ENCODE measurements around the gene CHRNB4. TPM values are rescaled to one million over a fixed set of nuclear protein-coding genes. Genes with fewer than 3 reads are reported as not detected.

The CHRNB4 gene
- total RNA-seq, 4 donors from 2014 or later = not detected

DNA sequence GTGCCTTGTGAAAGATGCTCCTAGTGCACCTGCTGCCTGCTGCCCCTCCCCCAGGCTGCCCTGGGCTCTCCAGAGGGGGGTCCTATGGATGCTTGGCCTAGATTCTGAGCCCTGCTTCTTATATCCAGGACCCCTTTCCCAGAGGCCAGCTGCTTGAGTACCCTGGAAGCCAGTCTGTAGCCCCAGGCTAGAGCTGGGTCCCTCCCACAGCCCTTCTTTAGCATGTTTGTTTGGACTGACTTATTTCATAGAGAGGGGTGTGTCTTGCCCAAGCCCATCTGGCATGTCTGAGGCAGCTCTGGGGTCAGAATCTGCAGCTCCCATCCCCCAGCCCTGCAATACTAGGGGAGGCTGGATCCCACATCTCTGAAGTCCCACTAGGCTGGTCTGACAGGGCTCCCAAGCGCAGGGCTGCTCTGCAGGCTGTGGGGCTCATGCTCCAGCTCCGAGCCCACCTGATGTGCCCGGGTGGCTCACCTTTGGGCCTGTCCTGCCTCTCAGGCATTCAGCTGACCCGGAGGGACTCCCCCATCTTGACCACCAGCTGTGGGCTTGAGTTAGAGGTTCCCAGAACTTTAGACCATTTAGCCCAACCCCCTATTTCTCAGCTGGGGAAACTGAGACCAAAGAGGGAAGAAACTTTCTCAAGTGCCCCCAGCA, 3.1 kb downstream of the CHRNB4 start:
- 78% methylated on average over 2 of the region's 4 CpGs; no CpG with 5 or more reads in 1 of the 2 donors for WGBS, 2 donors
- no peak for DNase-seq

DNA sequence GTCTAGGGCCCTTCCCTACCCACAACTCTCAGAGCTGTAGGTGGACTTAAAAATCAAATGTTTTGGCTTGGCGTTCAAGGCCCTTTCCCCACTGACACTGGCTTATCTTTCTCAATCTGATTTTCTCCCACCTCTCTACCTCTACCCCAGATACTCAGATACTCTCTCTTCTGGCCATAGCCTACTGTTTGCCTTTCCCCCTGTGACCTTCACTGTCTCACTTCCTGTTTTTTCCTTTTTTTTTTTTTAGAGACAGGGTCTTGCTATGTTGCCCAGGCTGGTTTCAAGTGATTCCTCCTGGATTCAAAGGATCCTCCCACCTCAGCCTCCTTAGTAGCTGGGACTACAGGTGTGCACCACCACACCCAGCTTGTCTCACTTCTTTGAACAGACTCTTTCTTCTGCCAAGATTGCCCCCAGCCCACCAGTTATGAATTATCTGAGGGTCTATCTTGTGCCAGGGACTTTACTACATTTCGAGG, 4.6 kb downstream of the CHRNB4 start:
- DNase-seq = no peak
- no peaks in the 10 kb centered on the region for H3K9me3 ChIP-seq
- intact Hi-C loops (cut with DNase I) = loop anchor here (5.0 kb wide), 1 partner anchor 71 kb away; no protein-coding TSS in a partner anchor
- no peaks in the 10 kb centered on the region for H3K27me3 ChIP-seq
- no peak overlapping the region for H3K4me3 ChIP-seq (replicated peaks in 1 of 3)
- no peaks in the 10 kb centered on the region for H3K36me3 ChIP-seq
- TF ChIP-seq POLR2A (IDR thresholded peaks at IDR 0.05) = no peak
- TF ChIP-seq, protein P1, sequence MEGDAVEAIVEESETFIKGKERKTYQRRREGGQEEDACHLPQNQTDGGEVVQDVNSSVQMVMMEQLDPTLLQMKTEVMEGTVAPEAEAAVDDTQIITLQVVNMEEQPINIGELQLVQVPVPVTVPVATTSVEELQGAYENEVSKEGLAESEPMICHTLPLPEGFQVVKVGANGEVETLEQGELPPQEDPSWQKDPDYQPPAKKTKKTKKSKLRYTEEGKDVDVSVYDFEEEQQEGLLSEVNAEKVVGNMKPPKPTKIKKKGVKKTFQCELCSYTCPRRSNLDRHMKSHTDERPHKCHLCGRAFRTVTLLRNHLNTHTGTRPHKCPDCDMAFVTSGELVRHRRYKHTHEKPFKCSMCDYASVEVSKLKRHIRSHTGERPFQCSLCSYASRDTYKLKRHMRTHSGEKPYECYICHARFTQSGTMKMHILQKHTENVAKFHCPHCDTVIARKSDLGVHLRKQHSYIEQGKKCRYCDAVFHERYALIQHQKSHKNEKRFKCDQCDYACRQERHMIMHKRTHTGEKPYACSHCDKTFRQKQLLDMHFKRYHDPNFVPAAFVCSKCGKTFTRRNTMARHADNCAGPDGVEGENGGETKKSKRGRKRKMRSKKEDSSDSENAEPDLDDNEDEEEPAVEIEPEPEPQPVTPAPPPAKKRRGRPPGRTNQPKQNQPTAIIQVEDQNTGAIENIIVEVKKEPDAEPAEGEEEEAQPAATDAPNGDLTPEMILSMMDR (IDR thresholded peaks at IDR 0.05) = no peak
- peaks cover 5 to 13% of the 10 kb centered on the region in 2 donors for H3K4me1 ChIP-seq
- WGBS, 2 donors = 95 to 97% methylated on average over 2 of the region's 2 CpGs
- H3K27ac ChIP-seq = no peak overlapping the region

More for the DNA sequence above, 3.1 kb downstream of the CHRNB4 start:
- H3K27me3 ChIP-seq = no peaks in the 10 kb centered on the region
- no peaks in the 10 kb centered on the region for H3K9me3 ChIP-seq
- no peak overlapping the region for H3K27ac ChIP-seq
- TF ChIP-seq, protein P1 (IDR thresholded peaks at IDR 0.05) = no peak
- TF ChIP-seq POLR2A (IDR thresholded peaks at IDR 0.05) = no peak
- H3K36me3 ChIP-seq = no peaks in the 10 kb centered on the region
- intact Hi-C loops (cut with DNase I) = loop anchor here (5.0 kb wide), 1 partner anchor 69 kb away; no protein-coding TSS in a partner anchor
- H3K4me1 ChIP-seq = peaks cover 5 to 13% of the 10 kb centered on the region in 2 donors
- H3K4me3 ChIP-seq (replicated peaks in 1 of 3) = no peak overlapping the region

DNA sequence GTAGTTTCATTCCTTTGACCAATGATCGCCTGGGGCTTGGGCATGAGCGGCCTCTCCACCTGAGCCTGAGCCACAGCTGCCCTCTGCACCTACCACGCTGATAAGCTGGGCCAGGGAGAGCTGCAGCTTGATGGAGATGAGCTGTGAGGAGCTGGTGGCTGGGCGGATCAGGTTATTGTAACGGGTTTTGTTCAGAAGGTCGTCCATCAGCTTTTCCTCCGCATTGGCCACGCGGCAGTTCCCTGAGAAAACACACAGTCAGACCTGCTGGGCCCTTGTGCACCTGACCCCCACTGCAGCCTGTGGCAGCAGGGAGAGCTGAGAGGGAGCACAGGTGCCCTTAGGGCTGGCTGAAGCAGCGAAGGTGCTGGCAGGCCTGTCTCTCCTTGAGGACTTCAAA, 5.7 kb downstream of the CHRNB4 start:
- Histone ChIP-seq H3K36me3 (no peaks in the 10 kb centered on the region), H3K9me3 (no peaks in the 10 kb centered on the region), H3K4me1 (peaks cover under 1 to 3% of the 10 kb centered on the region in 2 donors), H3K27ac (no peak overlapping the region), H3K4me3 (replicated peaks in 1 of 3) (no peak overlapping the region), H3K27me3 (no peaks in the 10 kb centered on the region)
- 83 to 87% methylated on average over 5 to 10 of the region's 10 CpGs for WGBS, 2 donors
- DNase-seq = no peak
- no peak for TF ChIP-seq POLR2A (IDR thresholded peaks at IDR 0.05)
- TF ChIP-seq, protein P1 (IDR thresholded peaks at IDR 0.05) = no peak
- intact Hi-C loops (cut with DNase I) = loop anchor here (5.0 kb wide), 1 partner anchor 72 kb away; no protein-coding TSS in a partner anchor

DNA sequence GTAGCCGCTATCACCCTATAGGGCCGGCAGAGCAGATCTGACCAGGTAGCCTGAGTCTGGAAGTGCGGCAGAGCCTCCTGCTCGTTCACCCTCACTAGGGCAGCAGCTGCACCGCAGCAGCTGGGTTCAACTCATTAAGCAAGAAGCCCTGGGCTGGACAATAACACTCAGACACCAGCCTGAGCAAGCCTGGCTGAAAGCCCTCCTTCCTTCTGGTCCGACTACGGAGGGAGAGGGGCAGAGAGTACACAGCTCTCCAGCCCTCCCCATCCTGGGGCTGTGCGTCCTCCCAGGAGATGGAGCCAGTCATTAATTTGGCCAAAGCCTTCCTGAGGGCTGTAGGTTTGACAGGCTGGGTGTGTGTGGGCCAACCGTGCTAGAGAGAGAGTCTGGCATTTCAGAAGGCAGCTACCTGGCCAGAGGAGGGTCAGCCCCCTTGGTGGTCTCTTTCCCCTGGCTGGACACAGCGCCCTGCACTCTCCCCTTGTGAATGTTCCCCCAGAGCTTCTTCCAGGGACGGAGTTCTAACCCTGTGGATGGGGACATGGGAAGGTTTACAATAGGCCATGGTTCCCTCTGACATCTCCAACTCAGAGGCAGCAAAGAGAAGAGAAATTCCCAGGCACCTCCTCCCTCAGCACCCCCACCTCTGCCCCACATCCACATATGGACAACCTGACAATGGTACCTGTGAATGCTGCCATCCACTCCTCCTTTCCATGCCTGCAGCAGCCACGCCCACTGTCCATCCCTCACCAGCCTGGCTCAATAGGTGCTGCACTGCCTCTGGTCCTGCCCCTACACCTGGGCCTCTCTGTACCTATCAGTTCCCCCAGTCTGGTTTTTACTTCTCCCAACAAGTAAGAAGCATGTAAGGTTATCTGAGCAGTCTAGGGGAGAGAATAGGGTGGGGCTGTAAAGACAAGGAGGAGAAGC, 6.5 kb downstream of the CHRNB4 start:
- TF ChIP-seq, protein P1 (IDR thresholded peaks at IDR 0.05) = no peak
- TF ChIP-seq POLR2A (IDR thresholded peaks at IDR 0.05) = no peak
- no peaks in the 10 kb centered on the region for H3K27me3 ChIP-seq
- DNase-seq = no peak
- H3K4me1 ChIP-seq = no peaks in the 10 kb centered on the region
- WGBS, 2 donors = 81 to 86% methylated on average over 7 to 11 of the region's 12 CpGs
- no peaks in the 10 kb centered on the region for H3K36me3 ChIP-seq
- no peak overlapping the region for H3K4me3 ChIP-seq (replicated peaks in 1 of 3)
- H3K27ac ChIP-seq = no peak overlapping the region
- intact Hi-C loops (cut with DNase I) = loop anchor here (5.0 kb wide), 1 partner anchor 73 kb away; no protein-coding TSS in a partner anchor
- no peaks in the 10 kb centered on the region for H3K9me3 ChIP-seq

Measured in thyroid gland (tissue), 4 donors.